Measurements from ENCODE around the gene NPAT. TPM values are rescaled to one million over a fixed set of nuclear protein-coding genes. Genes with fewer than 3 reads are reported as not detected.

The NPAT gene
- total and polyA plus RNA-seq, 9 of the 15 experiments (the other 6 are each of a cell fraction or from before 2014, with no cell fraction given): 8.8 to 30.0 (median 22.1) TPM

DNA sequence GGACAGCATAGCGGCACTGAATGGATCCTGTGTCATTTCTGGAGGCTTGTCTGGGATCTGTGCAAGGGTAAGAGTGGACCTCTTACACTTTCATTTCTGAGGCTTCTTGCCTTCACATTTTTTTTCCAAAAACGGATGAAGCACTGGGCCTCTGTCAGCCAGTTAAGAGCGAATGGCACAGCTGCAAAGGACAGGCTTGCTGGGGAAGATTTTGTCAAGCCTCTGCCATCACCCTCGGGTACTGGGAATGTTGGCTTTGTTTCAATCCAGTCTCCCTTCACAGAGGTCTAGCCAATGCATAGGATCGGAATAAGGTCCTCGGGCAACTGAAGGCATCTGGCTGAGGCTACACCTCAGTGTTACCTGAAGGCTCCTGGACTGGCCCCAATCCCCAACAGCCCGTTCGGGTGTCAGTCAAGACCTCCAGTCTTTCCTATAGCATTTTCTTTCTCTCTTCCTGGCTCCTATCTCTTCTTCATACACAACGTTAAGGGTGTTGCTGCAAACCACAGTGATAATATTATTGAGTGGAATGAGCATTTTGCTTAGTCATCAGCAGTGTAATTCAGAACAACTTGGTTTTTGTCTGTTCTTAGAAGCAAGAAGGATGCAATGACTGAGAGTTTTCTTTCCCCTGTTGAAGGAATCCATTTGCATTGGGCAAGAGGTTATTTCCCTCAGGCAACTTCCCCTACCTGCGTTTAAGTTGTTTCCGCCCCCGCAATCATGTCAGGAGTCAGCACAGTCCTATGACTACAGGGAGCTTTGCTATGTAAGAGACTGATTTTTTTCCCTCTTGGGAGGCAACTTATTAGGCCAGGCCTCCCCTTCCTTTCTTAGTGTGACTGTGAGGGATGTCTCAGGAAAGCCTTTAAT, 22.8 kb downstream of the NPAT start (continued):
- TF ChIP-seq PRPF4 (IDR thresholded peaks at IDR 0.05; ENCODE audit: insufficient read depth, low read depth, low read length, poor library complexity, severe bottlenecking): no peak
- no peak for TF ChIP-seq BMI1 (IDR thresholded peaks at IDR 0.05; ENCODE audit: low read length)
- TF ChIP-seq ZNF551 (CRISPR knock-in tag; IDR thresholded peaks at IDR 0.05): no peak
- TF ChIP-seq NRF1 (conservative IDR thresholded peaks at IDR 0.05 in 1 of 2, IDR thresholded peaks at IDR 0.05 in 1 of 2): 0 out of 4 replicates have a peak, but pooled peaks of 1 of the 2 experiments have one; percentile 21
- TF ChIP-seq BRD4 (IDR thresholded peaks at IDR 0.05): no peak
- TF ChIP-seq JUN (IDR thresholded peaks at IDR 0.05; ENCODE audit: borderline replicate concordance, low read depth, low read length): 0 out of 2 replicates have a peak, but pooled peaks have one; percentile 9
- no peak for TF ChIP-seq JUN (CRISPR knock-in tag; IDR thresholded peaks at IDR 0.05; ENCODE audit: borderline replicate concordance)
- no peak for TF ChIP-seq ELK1 (CRISPR knock-in tag; IDR thresholded peaks at IDR 0.05)
- TF ChIP-seq, protein P1, sequence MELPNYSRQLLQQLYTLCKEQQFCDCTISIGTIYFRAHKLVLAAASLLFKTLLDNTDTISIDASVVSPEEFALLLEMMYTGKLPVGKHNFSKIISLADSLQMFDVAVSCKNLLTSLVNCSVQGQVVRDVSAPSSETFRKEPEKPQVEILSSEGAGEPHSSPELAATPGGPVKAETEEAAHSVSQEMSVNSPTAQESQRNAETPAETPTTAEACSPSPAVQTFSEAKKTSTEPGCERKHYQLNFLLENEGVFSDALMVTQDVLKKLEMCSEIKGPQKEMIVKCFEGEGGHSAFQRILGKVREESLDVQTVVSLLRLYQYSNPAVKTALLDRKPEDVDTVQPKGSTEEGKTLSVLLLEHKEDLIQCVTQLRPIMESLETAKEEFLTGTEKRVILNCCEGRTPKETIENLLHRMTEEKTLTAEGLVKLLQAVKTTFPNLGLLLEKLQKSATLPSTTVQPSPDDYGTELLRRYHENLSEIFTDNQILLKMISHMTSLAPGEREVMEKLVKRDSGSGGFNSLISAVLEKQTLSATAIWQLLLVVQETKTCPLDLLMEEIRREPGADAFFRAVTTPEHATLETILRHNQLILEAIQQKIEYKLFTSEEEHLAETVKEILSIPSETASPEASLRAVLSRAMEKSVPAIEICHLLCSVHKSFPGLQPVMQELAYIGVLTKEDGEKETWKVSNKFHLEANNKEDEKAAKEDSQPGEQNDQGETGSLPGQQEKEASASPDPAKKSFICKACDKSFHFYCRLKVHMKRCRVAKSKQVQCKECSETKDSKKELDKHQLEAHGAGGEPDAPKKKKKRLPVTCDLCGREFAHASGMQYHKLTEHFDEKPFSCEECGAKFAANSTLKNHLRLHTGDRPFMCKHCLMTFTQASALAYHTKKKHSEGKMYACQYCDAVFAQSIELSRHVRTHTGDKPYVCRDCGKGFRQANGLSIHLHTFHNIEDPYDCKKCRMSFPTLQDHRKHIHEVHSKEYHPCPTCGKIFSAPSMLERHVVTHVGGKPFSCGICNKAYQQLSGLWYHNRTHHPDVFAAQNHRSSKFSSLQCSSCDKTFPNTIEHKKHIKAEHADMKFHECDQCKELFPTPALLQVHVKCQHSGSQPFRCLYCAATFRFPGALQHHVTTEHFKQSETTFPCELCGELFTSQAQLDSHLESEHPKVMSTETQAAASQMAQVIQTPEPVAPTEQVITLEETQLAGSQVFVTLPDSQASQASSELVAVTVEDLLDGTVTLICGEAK (IDR thresholded peaks at IDR 0.05): 0 out of 2 replicates have a peak, but pooled peaks have one; percentile 29
- TF ChIP-seq, protein P1 (CRISPR knock-in tag; IDR thresholded peaks at IDR 0.05): no peak
- TF ChIP-seq, protein P2, sequence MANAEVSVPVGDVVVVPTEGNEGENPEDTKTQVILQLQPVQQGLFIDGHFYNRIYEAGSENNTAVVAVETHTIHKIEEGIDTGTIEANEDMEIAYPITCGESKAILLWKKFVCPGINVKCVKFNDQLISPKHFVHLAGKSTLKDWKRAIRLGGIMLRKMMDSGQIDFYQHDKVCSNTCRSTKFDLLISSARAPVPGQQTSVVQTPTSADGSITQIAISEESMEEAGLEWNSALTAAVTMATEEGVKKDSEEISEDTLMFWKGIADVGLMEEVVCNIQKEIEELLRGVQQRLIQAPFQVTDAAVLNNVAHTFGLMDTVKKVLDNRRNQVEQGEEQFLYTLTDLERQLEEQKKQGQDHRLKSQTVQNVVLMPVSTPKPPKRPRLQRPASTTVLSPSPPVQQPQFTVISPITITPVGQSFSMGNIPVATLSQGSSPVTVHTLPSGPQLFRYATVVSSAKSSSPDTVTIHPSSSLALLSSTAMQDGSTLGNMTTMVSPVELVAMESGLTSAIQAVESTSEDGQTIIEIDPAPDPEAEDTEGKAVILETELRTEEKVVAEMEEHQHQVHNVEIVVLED (CRISPR knock-in tag; IDR thresholded peaks at IDR 0.05): no peak
- no peak for TF ChIP-seq PHF20 (IDR thresholded peaks at IDR 0.05; ENCODE audit: partially characterized antibody)
- no peak for TF ChIP-seq FOS (IDR thresholded peaks at IDR 0.05; ENCODE audit: extremely low read depth, insufficient read length)

Measured in K562 (cell line).